ENCODE results near the gene ENTHD1. TPM values are rescaled to one million over a fixed set of nuclear protein-coding genes. Genes with fewer than 3 reads are reported as not detected.

The ENTHD1 gene
- total RNA-seq, 1 experiment from 2014 or later = not detected

GRCh38 chr22:39933741-39934140, 40.2 kb upstream of the ENTHD1 start:
- no peaks in the 10 kb centered on the region; the same call in 1 of the 2 replicates for H3K4me1 ChIP-seq (ENCODE audit: insufficient read depth, low read length)
- Mint-ChIP-seq H3K9me3 (no peaks in the 10 kb centered on the region), H3K4me1 (peaks cover 33 to 41% of the 10 kb centered on the region in 2 experiments), H3K27ac (no peak overlapping the region; a peak in 2 of 7 replicates), H3K27me3 (ENCODE audit: low read depth) (no peaks in the 10 kb centered on the region), H3K36me3 (ENCODE audit: insufficient read depth in 1 of 3, low read depth in 3 of 3) (no peaks in the 10 kb centered on the region), H3K4me3 (no peak overlapping the region)
- H3K9me3 ChIP-seq (ENCODE audit: control insufficient read depth, low read depth, low read length) = no peaks in the 10 kb centered on the region
- no peak overlapping the region for H3K14ac ChIP-seq (ENCODE audit: insufficient read depth, low read length)
- no peak overlapping the region for H2AFZ ChIP-seq (ENCODE audit: low read length)
- H4K5ac ChIP-seq (ENCODE audit: insufficient read length, low read depth, low read length) = no peak overlapping the region
- no peak for TF ChIP-seq CTCF (conservative IDR thresholded peaks at IDR 0.05)
- no peak overlapping the region for H3K27ac ChIP-seq (ENCODE audit: insufficient read length, low read depth, low read length)
- no peak overlapping the region for H2BK120ac ChIP-seq (ENCODE audit: low read depth, low read length, poor library complexity, severe bottlenecking)
- WGBS (ENCODE audit: extremely low coverage, insufficient read length, low lambda C conversion rate) = no CpG with 5 or more reads among the region's 8 CpGs
- H2BK12ac ChIP-seq (ENCODE audit: insufficient read length, low read depth, low read length) = no peak overlapping the region
- no peak overlapping the region for H2AK5ac ChIP-seq (ENCODE audit: insufficient read length, low read length)
- H3T11ph ChIP-seq (ENCODE audit: low read length) = no peak overlapping the region
- no peaks in the 10 kb centered on the region for H3K23me2 ChIP-seq (ENCODE audit: insufficient read length, low read depth, low read length, poor library complexity, severe bottlenecking)
- no peak overlapping the region for H3K9ac ChIP-seq (ENCODE audit: extremely low read depth, insufficient read length, low read length)
- H2BK5ac ChIP-seq (ENCODE audit: insufficient read length, low read length) = no peak overlapping the region
- H3K4ac ChIP-seq (ENCODE audit: low read depth, low read length) = no peak overlapping the region
- H3K56ac ChIP-seq (ENCODE audit: insufficient read length, low read depth, low read length) = no peak overlapping the region
- no peaks in the 10 kb centered on the region for H4K20me1 ChIP-seq (ENCODE audit: control insufficient read depth, insufficient read depth, insufficient read length)
- H3K18ac ChIP-seq (ENCODE audit: insufficient read length, low read depth, low read length) = no peak overlapping the region
- no peak for DNase-seq
- H4K8ac ChIP-seq (replicated peaks; ENCODE audit: insufficient read length, low read depth, low read length) = no peak overlapping the region
- no peak overlapping the region for H3K4me2 ChIP-seq (ENCODE audit: insufficient read depth, insufficient read length, low read length)
- no peaks in the 10 kb centered on the region for H3K79me2 ChIP-seq (ENCODE audit: insufficient read depth, low read length)
- H2BK20ac ChIP-seq (ENCODE audit: low read depth, low read length, poor library complexity, severe bottlenecking) = no peak overlapping the region
- H3K27me3 ChIP-seq (ENCODE audit: insufficient read depth, low read length) = no peaks in the 10 kb centered on the region
- no peaks in the 10 kb centered on the region for H3K79me1 ChIP-seq (ENCODE audit: insufficient read depth, low read depth, low read length, poor library complexity, severe bottlenecking)
- no peak overlapping the region for H2BK15ac ChIP-seq (ENCODE audit: low read depth, low read length)
- no peak overlapping the region for H3K23ac ChIP-seq (ENCODE audit: insufficient read length, low read depth, low read length)
- no peak overlapping the region for H4K91ac ChIP-seq (ENCODE audit: insufficient read length, low read depth, low read length)
